ENCODE results near the gene CNR2. TPM values are rescaled to one million over a fixed set of nuclear protein-coding genes. Genes with fewer than 3 reads are reported as not detected.

CNR2 gene
- total and polyA plus RNA-seq, 9 donors, result 0.03 to 0.11 (median 0.10) TPM; not detected in 6

DNA sequence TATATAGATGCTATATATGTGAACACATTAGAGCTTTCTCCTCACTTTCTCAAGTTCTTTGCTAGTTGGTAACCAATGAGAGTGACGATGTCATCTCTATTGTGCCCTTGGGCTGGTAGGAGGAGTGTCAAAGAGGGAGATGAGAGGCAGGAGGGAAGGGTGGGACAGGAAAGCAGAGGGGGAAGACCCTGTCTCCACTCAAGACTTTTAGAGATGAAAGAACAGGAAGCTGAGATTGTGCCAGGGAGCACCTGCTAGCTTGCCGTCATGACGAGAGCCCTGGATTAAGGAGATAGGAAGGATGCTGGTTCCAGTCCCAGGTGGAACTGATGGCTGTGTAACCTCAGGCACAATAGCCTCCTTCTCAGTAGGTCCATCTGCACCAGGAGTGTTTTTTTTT lies 16.7 kb downstream of the CNR2 start:
- no peak for DNase-seq
- 57 to 68% (median 59%) methylated on average over 3 of the region's 3 CpGs for WGBS, 3 donors
- Histone ChIP-seq H3K27ac (no peak overlapping the region), H3K9me3 (no peaks in the 10 kb centered on the region), H3K27me3 (no peaks in the 10 kb centered on the region), H3K4me3 (no peak overlapping the region), H3K36me3 (no peaks in the 10 kb centered on the region), H3K4me1 (ENCODE audit: insufficient read depth) (no peaks in the 10 kb centered on the region)
- TF ChIP-seq POLR2A (IDR thresholded peaks at IDR 0.05) (no peak), EP300 (IDR thresholded peaks at IDR 0.05) (no peak)
- TF ChIP-seq, protein P1, sequence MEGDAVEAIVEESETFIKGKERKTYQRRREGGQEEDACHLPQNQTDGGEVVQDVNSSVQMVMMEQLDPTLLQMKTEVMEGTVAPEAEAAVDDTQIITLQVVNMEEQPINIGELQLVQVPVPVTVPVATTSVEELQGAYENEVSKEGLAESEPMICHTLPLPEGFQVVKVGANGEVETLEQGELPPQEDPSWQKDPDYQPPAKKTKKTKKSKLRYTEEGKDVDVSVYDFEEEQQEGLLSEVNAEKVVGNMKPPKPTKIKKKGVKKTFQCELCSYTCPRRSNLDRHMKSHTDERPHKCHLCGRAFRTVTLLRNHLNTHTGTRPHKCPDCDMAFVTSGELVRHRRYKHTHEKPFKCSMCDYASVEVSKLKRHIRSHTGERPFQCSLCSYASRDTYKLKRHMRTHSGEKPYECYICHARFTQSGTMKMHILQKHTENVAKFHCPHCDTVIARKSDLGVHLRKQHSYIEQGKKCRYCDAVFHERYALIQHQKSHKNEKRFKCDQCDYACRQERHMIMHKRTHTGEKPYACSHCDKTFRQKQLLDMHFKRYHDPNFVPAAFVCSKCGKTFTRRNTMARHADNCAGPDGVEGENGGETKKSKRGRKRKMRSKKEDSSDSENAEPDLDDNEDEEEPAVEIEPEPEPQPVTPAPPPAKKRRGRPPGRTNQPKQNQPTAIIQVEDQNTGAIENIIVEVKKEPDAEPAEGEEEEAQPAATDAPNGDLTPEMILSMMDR (IDR thresholded peaks at IDR 0.05), result no peak
- intact Hi-C loops (cut with DNase I), result no loop called here

DNA sequence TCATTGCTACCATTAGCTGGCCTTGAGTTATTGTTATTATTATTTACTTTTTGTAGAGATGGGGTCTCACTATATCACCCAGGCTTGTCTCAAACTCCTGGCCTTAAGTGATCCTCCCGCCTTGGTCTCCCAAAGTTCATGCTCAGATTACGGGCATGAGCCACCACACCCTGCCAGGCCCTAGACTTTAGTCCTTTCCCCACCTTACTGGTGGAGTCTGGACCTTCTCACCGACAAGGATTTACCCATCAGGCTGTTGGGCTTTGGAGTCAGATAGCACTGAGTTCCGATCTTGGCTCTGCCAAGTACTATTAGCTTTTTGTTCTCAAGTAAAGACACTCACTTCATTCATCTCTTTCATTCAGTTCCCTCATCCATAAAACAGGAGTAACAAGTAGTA lies 17.2 kb downstream of the CNR2 start:
- no peaks in the 10 kb centered on the region for H3K9me3 ChIP-seq
- WGBS, 3 donors, result 62 to 80% (median 71%) methylated on average over 4 of the region's 4 CpGs
- intact Hi-C loops (cut with DNase I), result no loop called here
- H3K27me3 ChIP-seq, result no peaks in the 10 kb centered on the region
- no peak for TF ChIP-seq EP300 (IDR thresholded peaks at IDR 0.05)
- TF ChIP-seq POLR2A (IDR thresholded peaks at IDR 0.05), result no peak
- TF ChIP-seq, protein P1 (IDR thresholded peaks at IDR 0.05), result no peak
- no peak for DNase-seq
- H3K4me3 ChIP-seq, result no peak overlapping the region
- H3K4me1 ChIP-seq (ENCODE audit: insufficient read depth), result no peaks in the 10 kb centered on the region
- no peaks in the 10 kb centered on the region for H3K36me3 ChIP-seq
- H3K27ac ChIP-seq, result no peak overlapping the region

DNA sequence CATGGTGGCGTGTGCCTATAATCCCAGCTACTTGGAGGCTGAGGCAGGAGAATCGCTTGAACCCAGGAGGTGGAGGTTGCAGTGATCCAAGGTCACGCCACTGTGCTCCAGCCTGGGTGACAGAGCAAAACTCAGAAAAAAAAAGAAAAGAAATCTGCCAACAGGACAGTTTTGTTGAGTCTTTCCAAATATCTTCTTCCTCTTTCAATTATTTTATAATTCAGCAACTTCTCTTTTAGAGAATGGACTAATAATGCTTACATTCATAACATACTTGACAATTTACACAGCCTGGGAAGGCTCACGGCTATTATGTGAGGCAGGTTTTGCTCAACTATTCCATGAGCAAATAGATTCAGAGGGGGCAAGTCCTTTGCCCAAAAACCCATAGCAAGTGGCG lies 18.1 kb downstream of the CNR2 start:
- intact Hi-C loops (cut with DNase I), result no loop called here

DNA sequence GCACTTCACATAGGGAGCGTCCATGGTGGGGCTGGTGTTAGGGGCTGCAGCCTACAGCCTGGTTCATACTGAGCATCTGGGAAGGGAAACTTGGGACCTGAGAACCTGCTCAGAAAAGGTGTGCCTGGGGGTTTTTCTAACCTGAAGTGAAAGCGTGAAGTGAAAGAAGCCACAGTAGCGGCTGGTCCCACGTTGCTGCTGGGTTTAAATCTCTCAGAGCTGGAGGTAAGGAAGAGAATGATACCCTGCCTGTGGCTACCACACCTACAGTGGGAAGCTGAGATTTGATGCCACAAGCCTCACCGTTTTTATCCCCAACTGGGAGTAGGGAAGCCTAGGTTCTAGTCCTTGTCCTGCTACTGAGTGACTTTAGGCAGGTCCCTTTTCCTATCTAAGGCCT lies 24.1 kb downstream of the CNR2 start:
- WGBS, 3 donors, result 83 to 92% (median 86%) methylated on average over 5 of the region's 5 CpGs
- intact Hi-C loops (cut with DNase I), result no loop called here
- TF ChIP-seq, protein P1 (IDR thresholded peaks at IDR 0.05), result no peak
- no peak for TF ChIP-seq POLR2A (IDR thresholded peaks at IDR 0.05)
- TF ChIP-seq EP300 (IDR thresholded peaks at IDR 0.05), result no peak
- H3K4me3 ChIP-seq, result no peak overlapping the region
- no peaks in the 10 kb centered on the region for H3K27me3 ChIP-seq
- H3K36me3 ChIP-seq, result no peaks in the 10 kb centered on the region
- no peak overlapping the region for H3K27ac ChIP-seq
- no peak for DNase-seq
- H3K4me1 ChIP-seq (ENCODE audit: insufficient read depth), result no peaks in the 10 kb centered on the region
- H3K9me3 ChIP-seq, result no peaks in the 10 kb centered on the region

More for the DNA sequence above, 18.1 kb downstream of the CNR2 start:
- no peak for TF ChIP-seq POLR2A (IDR thresholded peaks at IDR 0.05)
- TF ChIP-seq, protein P1 (IDR thresholded peaks at IDR 0.05), result no peak
- no peak for TF ChIP-seq EP300 (IDR thresholded peaks at IDR 0.05)
- no peak overlapping the region for H3K27ac ChIP-seq
- WGBS, 3 donors, result 69 to 78% (median 73%) methylated on average over 5 of the region's 5 CpGs
- no peak overlapping the region for H3K4me3 ChIP-seq
- no peaks in the 10 kb centered on the region for H3K36me3 ChIP-seq
- H3K9me3 ChIP-seq, result no peaks in the 10 kb centered on the region
- no peak for DNase-seq
- H3K27me3 ChIP-seq, result no peaks in the 10 kb centered on the region
- no peaks in the 10 kb centered on the region for H3K4me1 ChIP-seq (ENCODE audit: insufficient read depth)
